DMS 273 treated with DMSO at 0.1 percent for 48 hours (cell line): ENCODE results near the gene SYTL3.
"Not testable (repeated sequence)": the region's sequence is repeated elsewhere in the genome, so short reads cannot be mapped to it uniquely, and the experiment has no call there.

Experiments
- DNase-seq: peaks from one replicate; lab custom pipeline; 2025; lab: John Stamatoyannopoulos, UW

Gene SYTL3

GRCh38 chr6:158663625-158664165, 13.8 kb downstream of the SYTL3 start:
- DNase-seq, result no peak

DNA sequence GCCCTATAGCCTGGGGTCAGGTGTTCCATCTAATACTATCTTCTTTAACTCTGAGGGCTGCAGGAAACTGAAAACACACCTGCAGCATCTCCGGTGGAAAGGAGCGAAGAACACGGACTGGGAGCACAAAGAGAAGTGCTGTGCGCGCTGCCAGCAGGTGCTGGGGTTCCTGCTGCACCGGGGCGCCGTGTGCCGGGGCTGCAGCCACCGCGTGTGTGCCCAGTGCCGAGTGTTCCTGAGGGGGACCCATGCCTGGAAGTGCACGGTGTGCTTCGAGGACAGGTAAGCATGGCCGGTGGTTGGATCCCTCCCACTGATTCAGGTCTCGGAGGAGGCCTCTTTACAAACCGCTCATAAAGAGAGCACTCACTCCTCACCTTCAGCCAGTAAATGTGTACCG, 15.5 kb downstream of the SYTL3 start:
- no peak for DNase-seq

- DNase-seq, result no peak
Measured at GRCh38 chr6:158666628-158667359, 16.9 kb downstream of the SYTL3 start.

- DNase-seq, result no peak
Measured at GRCh38 chr6:158667360-158667981, 17.6 kb downstream of the SYTL3 start.

DNA sequence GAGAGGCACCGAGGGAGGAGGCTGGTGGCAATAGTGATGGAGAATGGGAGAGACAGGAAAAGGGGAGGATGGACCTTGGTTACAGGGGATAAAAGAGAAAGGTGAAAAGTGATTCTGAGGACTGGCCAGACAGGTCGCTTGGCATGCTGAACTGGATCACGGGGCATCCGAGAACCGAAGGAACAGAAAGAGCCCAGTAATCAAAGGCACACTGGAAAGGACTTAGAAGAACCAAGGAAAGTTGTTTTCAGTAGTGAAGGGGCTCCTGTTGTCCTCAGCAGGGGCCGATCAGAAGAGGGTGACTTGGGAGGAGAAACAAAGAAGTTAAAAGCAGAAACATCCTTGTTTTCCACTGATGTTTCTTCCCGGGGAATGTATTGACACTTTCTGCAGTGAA, 18.9 kb downstream of the SYTL3 start:
- no peak for DNase-seq

DNA sequence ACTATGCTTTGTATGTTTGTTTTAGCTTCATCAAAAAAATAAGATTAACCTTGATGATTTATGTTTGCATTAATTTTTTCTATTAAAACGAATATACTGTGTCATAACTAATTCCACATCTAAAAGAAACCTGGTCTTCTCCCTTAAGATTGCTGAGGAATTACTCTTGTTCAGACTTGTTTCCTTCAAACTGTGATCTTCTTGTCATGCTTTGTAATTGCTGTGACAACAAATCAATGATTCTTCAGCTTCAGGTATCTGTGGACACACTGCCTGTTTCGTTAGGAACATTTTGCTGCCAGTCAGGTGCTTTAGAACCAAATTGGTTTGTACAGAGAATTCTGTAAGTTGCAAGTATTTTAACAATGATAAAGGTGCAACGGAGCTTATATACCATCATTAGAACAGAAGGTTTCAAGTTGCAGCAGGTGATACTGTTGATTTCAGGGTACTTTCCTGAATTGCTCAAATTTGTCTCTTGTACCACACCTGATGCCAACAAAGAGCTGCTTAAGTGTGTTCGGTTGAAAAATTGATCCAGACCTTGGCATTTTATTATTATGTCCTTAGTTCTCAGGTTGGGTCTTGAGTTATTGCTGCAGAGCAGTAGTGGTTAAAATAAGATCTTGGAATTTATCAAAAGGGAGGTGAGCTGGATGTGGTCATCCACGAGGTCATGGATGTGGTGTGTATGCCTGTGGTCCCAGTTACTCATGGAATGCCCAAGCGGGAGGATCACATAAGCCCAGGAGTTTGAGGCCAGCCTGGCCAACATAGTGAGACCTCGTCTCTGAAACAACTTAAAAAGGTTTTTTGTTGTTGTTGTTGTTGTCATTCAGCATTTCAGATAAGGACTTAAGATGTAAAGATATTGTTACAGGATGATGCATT, 19.5 kb downstream of the SYTL3 start:
- no peak for DNase-seq

DNA sequence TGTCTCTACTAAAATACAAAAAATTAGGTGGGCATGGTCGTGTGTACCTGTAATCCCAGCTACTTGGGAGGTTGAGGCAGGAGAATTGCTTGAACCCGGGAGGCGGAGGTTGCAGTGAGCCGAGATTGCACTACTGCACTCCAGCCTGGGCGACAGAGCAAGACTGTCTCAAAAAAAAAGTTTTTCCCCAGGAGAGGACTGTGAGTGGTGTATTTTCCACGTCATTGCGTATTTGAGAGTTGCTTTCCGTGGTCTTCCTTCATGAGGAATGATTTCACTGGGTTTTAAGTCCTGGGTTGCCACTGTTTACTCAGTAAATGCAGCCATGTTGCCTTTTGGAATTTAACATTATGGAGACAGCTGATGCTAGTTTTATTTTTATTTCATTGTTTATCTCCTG, 22.3 kb downstream of the SYTL3 start:
- DNase-seq, result not testable (repeated sequence)

- DNase-seq, result no peak
Measured at GRCh38 chr6:158672726-158673125, 22.9 kb downstream of the SYTL3 start.

DNA sequence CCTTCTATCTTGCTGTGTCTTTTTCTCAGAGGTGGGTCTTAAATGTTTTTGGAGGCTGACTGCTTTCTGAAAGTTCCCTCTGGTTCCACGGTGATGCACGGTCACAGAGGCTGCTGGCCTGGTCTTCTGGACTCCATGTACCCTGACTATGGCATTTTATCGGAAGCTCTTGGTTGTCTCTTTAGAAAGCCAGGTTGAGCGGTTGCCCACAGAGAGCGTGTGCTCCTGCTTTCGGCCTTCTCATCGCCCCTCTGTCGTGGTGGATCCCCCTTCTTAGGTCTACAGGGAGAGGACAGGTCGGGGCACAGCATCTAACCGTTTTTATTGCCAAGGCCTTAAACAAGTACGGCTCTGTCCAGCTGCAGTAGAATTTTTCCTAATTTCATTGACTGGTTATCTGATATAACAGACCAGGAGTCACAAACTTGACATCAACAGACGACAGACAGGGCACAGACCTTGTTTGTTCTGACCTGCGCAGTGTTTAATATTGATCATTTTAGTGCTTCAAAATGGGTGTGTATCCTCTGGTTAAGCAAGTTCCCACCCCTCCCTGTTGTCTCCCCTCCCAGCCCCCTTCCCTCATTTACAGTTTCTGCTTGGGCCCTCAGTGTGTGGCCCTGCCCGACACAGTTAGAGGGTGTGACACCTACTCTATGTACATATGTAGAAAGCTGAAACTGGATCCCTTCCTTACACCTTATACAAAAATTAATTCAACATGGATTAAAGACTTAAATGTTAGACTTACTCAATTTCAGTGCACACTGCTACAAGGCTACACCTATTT, 24.7 kb downstream of the SYTL3 start:
- DNase-seq, result no peak

- not testable (repeated sequence) for DNase-seq
Measured at GRCh38 chr6:158677094-158677493, 27.2 kb downstream of the SYTL3 start.

- DNase-seq, result no peak
Measured at GRCh38 chr6:158677906-158678578, 28.2 kb downstream of the SYTL3 start.

DNA sequence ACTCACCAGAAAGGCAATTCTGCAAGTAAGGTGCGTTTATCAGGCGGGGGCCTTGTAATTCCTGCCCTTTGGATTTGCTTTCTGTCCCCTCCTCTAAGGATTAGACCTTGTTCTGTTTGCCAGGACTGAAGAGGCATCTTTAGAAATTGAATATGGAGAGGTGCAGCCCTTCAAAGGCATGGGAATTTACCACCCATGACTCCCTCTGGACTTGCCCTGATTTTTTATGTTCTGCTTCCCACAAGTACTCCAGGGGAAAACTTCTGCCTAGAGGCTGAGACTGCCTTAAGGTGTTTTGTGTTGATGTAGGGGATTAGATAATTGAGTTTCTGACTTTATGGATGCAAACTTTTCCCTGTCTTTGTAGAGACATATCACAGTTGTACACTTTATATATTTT, 30.2 kb downstream of the SYTL3 start:
- no peak for DNase-seq

GRCh38 chr6:158680481-158680880, 30.6 kb downstream of the SYTL3 start:
- DNase-seq, result no peak

DNA sequence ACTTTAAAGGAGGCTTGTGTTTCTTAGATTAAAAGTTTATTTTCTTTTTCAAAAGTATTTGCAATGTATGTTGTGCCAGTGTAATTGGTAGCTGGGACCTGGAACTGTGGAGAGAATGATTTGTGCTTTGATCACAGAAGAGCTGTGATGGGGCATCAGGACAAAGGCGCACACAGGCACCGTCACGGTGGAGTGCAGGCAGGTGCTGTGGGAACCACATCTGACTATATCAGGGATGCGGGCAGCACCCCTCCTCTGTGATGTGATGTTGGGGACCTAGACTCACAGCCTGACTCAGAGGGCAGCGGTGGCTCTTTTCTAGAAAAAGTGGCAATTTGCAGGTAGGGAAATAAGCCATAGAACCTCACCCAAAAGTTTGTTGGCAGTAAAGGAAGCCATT, 34.5 kb downstream of the SYTL3 start:
- DNase-seq, result no peak

DNA sequence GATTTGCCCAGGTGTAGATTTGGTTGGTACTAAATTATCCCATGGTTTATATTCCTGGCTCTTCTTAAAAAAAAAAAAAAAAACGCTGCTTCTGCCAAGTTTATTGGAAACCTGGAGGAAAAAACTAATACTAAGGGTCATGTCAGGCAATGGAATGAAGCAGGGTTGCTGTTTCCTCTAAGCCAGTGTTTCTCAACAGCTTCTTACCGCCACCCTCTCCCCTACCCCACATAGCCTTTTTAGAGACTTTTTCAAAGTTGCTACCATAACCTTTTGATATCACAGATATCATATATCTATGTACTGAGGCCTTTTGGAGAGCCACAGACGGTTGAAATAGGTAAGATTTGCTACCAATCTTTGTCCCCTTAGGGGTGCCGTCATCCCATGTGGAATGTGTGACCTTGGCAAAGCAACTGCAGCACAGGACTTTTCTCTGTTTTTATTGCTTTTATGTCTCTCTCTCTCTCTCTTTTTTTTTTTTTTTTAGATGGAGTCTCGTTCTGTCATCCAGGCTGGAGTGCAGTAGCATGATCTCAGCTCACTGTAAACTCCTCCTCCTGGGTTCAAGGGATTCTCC, 35.0 kb downstream of the SYTL3 start:
- DNase-seq, result no peak

GRCh38 chr6:158686311-158686710, 36.5 kb downstream of the SYTL3 start:
- no peak for DNase-seq

DNA sequence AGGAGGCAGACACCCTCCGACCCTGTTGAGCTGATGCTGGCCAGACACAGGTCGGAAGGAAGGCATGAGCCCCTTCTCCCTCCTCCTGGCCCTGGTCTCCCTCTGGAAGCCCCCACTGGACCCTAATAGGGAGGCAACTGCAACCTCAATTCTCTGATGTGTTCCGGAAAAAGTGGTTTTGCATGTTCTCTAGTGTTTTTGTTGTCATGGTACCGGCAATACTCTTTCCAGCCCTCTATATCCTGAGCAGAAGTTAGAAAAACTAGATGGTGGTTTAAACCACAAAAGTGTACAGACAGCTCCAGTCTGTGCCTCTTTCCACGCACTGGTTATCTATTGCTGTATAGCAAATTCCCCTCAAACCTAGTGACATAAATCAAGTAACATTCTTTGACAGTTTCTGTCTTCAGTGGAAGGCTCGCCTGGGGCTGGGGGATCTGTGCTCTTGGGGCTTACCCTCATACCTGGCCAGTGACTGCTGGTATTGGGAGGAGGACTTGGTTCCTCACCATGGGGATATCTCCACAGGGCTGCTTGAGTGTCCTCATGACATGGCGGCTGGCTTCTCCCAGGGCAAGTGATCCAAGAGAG, 37.0 kb downstream of the SYTL3 start:
- no peak for DNase-seq

DNA sequence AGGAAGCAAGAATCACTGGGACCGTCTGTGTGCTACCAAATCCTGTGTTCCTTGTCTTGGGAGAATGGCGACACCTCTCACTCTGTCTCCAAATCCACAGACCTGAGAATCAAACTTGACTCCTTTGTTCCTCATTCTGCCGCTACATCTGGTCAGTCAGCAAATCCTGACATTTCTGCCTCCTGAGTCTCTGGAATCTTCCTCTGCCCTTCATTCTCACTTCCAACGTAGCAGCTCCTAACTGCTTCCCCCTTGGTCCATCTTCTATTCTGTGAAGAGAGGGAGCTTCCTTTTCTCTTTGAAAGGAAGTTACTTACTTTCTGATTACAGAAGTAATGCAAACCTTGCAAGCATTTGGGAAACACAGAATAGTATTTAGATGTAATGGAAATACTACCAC, 37.7 kb downstream of the SYTL3 start:
- DNase-seq, result no peak

- DNase-seq, result no peak
Measured at GRCh38 chr6:158688860-158689259, 39.0 kb downstream of the SYTL3 start.

GRCh38 chr6:158694913-158695312, 45.1 kb downstream of the SYTL3 start:
- no peak for DNase-seq
